Stimulated activated CD8-positive, alpha-beta memory T cell treated with anti-CD3 and anti-CD28 coated beads, Interleukin-4, amount 100 ng/mL, for 1 hour (primary cell): ENCODE measurements around the gene GRHPR.
A peak's percentile ranks its signal among the peaks of the same experiment; 100 is the strongest.
"Not testable (repeated sequence)": the region's sequence is repeated elsewhere in the genome, so short reads cannot be mapped to it uniquely, and the experiment has no call there.

Experiments
- DNase-seq, 2 donors: peaks; one replicate each; pipeline ENCODE4 v3.0.0-alpha.2; 2020; ENCODE audit warnings: low read depth in 2 of 2, low spot score in 1 of 2

Gene GRHPR

GRCh38 chr9:37476930-37477329, 54.4 kb downstream of the GRHPR start:
- DNase-seq, result no peak

GRCh38 chr9:37477443-37477842, 54.9 kb downstream of the GRHPR start:
- DNase-seq, result not testable (repeated sequence)

DNA sequence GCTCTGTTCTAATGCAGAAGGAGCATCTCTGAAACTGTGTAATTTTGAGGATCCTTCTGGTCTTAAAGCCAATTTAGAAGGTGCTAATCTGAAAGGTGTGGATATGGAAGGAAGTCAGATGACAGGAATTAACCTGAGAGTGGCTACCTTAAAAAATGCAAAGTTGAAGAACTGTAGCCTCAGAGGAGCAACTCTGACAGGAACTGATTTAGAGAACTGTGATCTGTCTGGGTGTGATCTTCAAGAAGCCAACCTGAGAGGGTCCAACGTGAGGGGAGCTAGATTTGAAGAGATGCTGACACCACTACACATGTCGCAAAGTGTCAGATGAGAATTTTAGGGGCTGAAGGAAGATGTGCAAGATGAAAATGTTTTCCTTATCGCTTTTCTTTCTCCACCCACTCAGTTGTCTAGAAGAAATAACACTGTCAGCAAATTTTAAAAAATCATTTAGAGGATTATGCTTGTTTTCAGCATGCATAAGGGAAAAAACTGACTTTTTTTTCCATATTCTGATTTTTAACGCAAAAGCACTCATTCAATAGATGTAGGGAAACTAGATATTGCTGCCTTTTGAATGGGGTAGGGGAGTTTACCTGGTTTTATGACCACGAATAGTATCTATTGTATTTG, 55.6 kb downstream of the GRHPR start:
- DNase-seq, result not testable (repeated sequence)

DNA sequence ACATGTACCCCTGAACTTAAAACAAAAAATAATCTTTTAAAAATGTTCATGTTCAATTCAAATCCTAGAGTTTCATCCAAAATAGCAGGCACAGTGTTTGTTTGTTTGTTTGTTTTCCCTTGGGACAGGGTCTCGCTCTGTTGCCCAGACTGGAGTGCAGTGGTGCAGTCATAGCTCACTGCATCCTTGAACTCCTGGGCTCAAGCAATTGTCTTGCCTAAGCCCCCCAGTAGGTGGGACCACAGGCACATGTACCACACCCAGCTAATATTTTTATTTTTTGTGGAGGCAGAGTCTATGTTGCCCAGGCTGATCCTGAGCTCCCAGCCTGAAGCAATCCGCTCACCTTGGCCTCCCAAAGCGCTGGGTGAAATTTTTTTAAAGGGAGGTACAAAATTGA, 58.3 kb downstream of the GRHPR start:
- no peak for DNase-seq

DNA sequence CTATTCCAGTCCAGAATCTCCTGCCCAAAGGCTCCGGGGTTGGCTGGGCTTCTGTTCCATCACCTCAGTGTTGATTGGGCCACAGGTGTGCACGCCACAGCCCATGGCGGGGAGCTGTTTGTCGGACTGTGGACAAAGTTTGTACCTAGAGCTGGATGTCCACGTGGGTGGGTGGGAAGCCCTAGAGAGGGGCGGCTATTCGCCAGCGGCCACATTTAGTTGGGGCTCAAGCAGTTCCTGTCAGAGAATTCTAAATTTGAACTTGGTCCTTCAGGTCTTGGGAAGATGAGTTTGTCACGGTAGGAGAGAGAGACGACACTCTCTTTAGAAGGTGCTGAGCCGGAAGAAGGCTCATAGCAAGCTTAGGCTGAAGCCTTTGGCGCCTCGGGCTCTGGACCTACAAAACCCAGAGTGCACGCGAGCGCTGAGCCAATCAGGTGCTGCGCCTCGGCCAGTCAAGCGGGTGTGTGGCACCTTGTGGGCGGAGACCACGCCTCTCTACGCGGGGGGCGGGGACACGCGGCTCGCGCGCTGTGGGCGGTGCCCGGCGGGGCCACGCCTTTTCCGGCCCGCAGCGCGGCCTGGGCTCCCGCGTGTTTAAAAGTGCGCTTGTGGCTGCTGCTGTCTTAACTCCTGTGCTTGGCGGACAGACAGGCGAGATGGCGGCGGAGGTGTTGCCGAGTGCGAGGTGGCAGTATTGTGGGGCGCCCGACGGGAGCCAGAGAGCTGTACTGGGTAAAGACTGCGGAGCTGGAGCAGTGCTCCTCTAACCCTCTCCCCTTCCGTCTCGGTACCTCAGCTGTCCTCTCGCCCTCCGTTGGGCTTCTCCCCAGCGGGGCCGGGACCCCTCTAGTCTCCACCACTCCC, 63.1 kb downstream of the GRHPR start, which contains the start of gene POLR1E:
Gene POLR1E (plus strand): TSS at position 560 of the 867 bp plus-strand sequence. CDS start 100 bp downstream, at position 660.
- DNase-seq, result peak; percentile 91 to 93

GRCh38 chr9:37486256-37486615, 63.7 kb downstream of the GRHPR start:
- no peak for DNase-seq
